HEK293T (cell line): Measurements from ENCODE around the gene FAM131C.

Experiments used
- CTCF ChIA-PET: fragments of 350-600 bp; formaldehyde crosslinking; extraction: SDS; loops from one replicate; lab custom pipeline; 2021; ENCODE audit warnings: antibody characterized with exemption, inconsistent platforms; lab: Yijun Ruan, JAX
- POLR2A ChIA-PET: fragments of 350-600 bp; formaldehyde crosslinking; extraction: SDS; loops from one replicate; lab custom pipeline; 2020; ENCODE audit warnings: antibody characterized with exemption, inconsistent platforms; lab: Yijun Ruan, JAX
- DNase-seq: peaks from one replicate; pipeline ENCODE4 v3.0.0; 2012; ENCODE audit warnings: mixed read lengths; ENCODE audit errors: extremely low spot score
- ARNT ChIP-seq: fragments of 450-650 bp; IDR thresholded peaks from 2 replicates; pipeline ENCODE4 v1.6.1; 2017; ENCODE audit warnings: mild to moderate bottlenecking
- BHLHE40 ChIP-seq: fragments of 450-650 bp; IDR thresholded peaks from 2 replicates; pipeline ENCODE4 v1.6.1; 2016; ENCODE audit warnings: mild to moderate bottlenecking, moderate library complexity, borderline replicate concordance
- CTBP1 ChIP-seq: fragments of 450-650 bp; IDR thresholded peaks from 2 replicates; pipeline ENCODE4 v1.6.1; 2016; ENCODE audit warnings: borderline replicate concordance
- ELF4 ChIP-seq: fragments of 450-650 bp; IDR thresholded peaks from 2 replicates; pipeline ENCODE4 v1.6.1; 2017; ENCODE audit warnings: antibody characterized with exemption
- FOXA1 ChIP-seq: fragments of 450-650 bp; IDR thresholded peaks from 2 replicates; pipeline ENCODE4 v1.6.1; 2016; ENCODE audit warnings: mild to moderate bottlenecking
- FOXK2 ChIP-seq: fragments of 450-650 bp; IDR thresholded peaks from 2 replicates; pipeline ENCODE4 v1.6.1; 2016; ENCODE audit warnings: mild to moderate bottlenecking
- FOXM1 ChIP-seq: fragments of 450-650 bp; IDR thresholded peaks from 2 replicates; pipeline ENCODE4 v1.6.1; 2017; ENCODE audit warnings: mild to moderate bottlenecking, borderline replicate concordance
- HDGF ChIP-seq: fragments of 450-650 bp; IDR thresholded peaks from 2 replicates; pipeline ENCODE4 v1.6.1; 2017; ENCODE audit warnings: antibody characterized with exemption, borderline replicate concordance
- L3MBTL2 ChIP-seq: fragments of 450-650 bp; conservative IDR thresholded peaks from 2 replicates; pipeline ENCODE4 v1.6.1; 2016; ENCODE audit warnings: mild to moderate bottlenecking
- LEF1 ChIP-seq: fragments of 450-650 bp; IDR thresholded peaks from 2 replicates; pipeline ENCODE4 v1.6.1; 2017; ENCODE audit warnings: mild to moderate bottlenecking, borderline replicate concordance
- NFRKB ChIP-seq: fragments of 450-650 bp; IDR thresholded peaks from 2 replicates; pipeline ENCODE4 v1.6.1; 2016; ENCODE audit warnings: mild to moderate bottlenecking, moderate library complexity
- SP1 ChIP-seq: fragments of 450-650 bp; IDR thresholded peaks from 2 replicates; pipeline ENCODE4 v1.6.1; 2017
- SUZ12 ChIP-seq: fragments of 450-650 bp; IDR thresholded peaks from 2 replicates; pipeline ENCODE4 v1.6.1; 2016; ENCODE audit warnings: mild to moderate bottlenecking
- TARDBP ChIP-seq: fragments of 450-650 bp; IDR thresholded peaks from 2 replicates; pipeline ENCODE4 v1.6.1; 2016
- ZNF384 ChIP-seq: fragments of 450-650 bp; IDR thresholded peaks from 2 replicates; pipeline ENCODE4 v1.6.1; 2016
- TF ChIP-seq, protein P1 (sequence below): fragments of 450-650 bp; IDR thresholded peaks from 2 replicates; pipeline ENCODE4 v1.6.1; 2016

The FAM131C gene

DNA sequence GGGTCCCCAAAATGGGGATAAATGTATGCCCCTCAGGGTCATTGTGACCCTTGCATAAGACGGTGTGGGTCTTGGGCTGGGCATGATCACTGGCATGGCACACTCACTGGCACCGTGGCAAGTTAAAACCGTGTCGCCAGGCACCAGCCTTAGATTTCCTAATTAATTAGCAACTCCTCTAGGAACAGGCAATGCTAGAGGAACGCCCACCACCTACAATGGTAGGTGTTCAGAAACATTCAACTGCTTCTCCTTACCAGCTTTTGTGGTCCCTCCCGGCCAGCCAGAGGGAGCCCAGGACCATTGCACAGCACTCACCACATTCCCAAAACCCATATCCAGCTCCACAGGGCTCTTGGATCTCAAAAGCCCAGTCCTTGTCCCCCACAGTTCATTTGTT is 46.1 kb upstream of the FAM131C start:
- DNase-seq: no peak
- ChIA-PET POLR2A (no interaction called here), CTCF (interaction anchor here (0.7 kb wide), 1 partner anchor 10 kb away, joined by 3 read pairs; no protein-coding TSS in a partner anchor)
- no peak for TF ChIP-seq SP1
- no peak for TF ChIP-seq BHLHE40
- TF ChIP-seq ELF4: no peak
- no peak for TF ChIP-seq FOXM1
- no peak for TF ChIP-seq HDGF
- TF ChIP-seq FOXA1: no peak
- TF ChIP-seq ARNT: no peak

DNA sequence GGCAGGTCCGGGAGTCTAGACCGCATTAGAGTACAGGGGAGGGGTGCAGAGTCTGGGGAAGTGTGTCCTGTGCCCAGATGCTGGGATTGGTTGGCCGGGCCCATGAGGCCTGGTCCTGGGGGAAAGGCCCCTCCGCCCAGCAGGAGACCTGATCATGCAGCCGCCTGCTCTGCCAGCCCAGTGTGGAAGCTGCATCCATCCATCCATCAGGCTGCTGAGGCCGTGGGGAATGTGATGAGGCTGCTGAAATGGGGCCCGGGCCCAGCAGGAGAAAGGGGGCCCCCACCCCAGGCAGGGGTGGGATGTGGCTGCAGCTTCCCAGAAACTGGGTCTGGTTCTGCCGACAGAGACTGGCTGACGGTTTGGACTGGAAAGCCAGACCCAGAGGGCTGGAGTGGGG is 45.3 kb upstream of the FAM131C start:
- no peak for DNase-seq
- ChIA-PET CTCF (interaction anchor here (1.7 kb wide), 1 partner anchor 37 kb away, joined by 3 read pairs; no protein-coding TSS in a partner anchor), POLR2A (no interaction called here)
- TF ChIP-seq ARNT (no peak), TARDBP (no peak), ELF4 (no peak), SP1 (no peak), NFRKB (no peak), SUZ12 (no peak), FOXK2 (no peak), LEF1 (no peak), ZNF384 (no peak)
- TF ChIP-seq, protein P1, sequence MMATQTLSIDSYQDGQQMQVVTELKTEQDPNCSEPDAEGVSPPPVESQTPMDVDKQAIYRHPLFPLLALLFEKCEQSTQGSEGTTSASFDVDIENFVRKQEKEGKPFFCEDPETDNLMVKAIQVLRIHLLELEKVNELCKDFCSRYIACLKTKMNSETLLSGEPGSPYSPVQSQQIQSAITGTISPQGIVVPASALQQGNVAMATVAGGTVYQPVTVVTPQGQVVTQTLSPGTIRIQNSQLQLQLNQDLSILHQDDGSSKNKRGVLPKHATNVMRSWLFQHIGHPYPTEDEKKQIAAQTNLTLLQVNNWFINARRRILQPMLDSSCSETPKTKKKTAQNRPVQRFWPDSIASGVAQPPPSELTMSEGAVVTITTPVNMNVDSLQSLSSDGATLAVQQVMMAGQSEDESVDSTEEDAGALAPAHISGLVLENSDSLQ: no peak

DNA sequence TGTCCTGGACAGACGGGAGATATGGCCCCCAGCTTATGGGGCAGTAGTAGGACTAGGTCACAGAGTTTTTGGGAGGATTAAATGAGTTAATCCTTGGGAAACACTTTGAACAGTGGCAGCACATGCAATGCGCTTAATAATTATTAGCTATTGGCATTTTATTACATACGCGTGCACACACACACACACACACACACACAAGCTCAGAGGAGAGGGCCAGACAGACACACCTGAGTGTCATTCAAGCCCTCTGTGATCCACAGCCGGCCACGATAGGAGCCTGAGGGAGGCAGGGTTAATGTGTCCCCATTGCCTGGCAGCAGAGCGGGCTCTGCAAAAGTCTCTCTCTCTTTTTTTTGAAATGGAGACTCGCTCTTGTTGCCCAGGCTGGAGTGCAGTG is 44.5 kb upstream of the FAM131C start:
- ChIA-PET POLR2A (interaction anchor here (1.0 kb wide), 1 partner anchor 34 kb away, joined by 3 read pairs; no protein-coding TSS in a partner anchor), CTCF (interaction anchor here (1.7 kb wide), 1 partner anchor 36 kb away, joined by 3 read pairs; no protein-coding TSS in a partner anchor)
- no peak for TF ChIP-seq SP1
- TF ChIP-seq NFRKB: no peak
- TF ChIP-seq, protein P1: no peak
- TF ChIP-seq LEF1: no peak
- no peak for DNase-seq

DNA sequence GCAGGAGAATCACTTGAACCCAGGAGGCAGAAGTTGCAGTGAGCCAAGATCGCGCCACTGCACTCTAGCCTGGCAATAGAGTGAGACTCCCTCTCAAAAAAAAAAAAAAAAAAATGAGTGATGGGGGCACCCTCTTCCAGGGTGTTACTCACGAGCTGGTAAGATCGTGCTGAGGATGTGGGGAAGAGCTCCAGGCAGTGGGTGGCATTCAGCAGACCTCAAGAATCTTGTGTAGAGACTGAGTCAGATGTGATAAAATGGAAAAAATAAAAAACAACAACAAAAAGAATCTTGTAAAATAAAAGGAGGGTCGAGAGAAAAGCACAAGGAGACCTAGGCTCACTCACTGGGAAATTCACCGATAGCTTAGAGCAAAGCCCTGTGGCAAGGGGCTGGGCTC is 43.9 kb upstream of the FAM131C start:
- DNase-seq: no peak
- CTCF ChIA-PET: interaction anchor here (1.7 kb wide), 1 partner anchor 35 kb away, joined by 3 read pairs; no protein-coding TSS in a partner anchor
- POLR2A ChIA-PET: interaction anchor here (1.0 kb wide), 1 partner anchor 34 kb away, joined by 3 read pairs; no protein-coding TSS in a partner anchor
- TF ChIP-seq SUZ12: no peak
- no peak for TF ChIP-seq NFRKB
- no peak for TF ChIP-seq ARNT
- no peak for TF ChIP-seq FOXK2
- TF ChIP-seq ZNF384: no peak
- TF ChIP-seq ELF4: no peak
- TF ChIP-seq HDGF: no peak
- no peak for TF ChIP-seq FOXA1
- TF ChIP-seq BHLHE40: no peak
- TF ChIP-seq, protein P1: no peak
- TF ChIP-seq LEF1: no peak

DNA sequence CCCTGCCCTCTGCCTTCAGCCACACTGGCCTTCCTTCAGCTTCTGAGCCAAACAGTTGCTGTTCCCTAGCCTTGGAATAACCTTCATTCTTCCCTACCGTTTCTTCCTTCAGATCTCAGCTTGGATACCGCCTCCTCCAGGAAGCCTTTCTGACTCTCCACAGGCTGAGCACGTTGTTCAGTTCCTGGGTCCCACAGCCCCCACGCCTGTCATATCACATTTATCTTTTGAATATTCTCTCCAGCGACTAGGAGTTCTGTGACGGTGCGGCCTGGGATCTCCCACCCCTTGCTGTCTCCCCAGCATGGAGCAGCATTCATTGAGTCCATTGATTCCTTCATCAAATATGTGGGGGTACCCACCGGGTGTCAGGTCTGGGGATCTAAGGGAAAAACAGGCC is 43.2 kb upstream of the FAM131C start:
- ChIA-PET POLR2A (no interaction called here), CTCF (no interaction called here)
- DNase-seq: no peak
- TF ChIP-seq FOXK2 (no peak), SP1 (no peak), L3MBTL2 (no peak), NFRKB (no peak), ZNF384 (no peak), BHLHE40 (no peak), TARDBP (no peak), ARNT (no peak), FOXA1 (no peak), CTBP1 (no peak), FOXM1 (no peak), ELF4 (no peak), HDGF (no peak), LEF1 (no peak), SUZ12 (no peak)
- TF ChIP-seq, protein P1: no peak

DNA sequence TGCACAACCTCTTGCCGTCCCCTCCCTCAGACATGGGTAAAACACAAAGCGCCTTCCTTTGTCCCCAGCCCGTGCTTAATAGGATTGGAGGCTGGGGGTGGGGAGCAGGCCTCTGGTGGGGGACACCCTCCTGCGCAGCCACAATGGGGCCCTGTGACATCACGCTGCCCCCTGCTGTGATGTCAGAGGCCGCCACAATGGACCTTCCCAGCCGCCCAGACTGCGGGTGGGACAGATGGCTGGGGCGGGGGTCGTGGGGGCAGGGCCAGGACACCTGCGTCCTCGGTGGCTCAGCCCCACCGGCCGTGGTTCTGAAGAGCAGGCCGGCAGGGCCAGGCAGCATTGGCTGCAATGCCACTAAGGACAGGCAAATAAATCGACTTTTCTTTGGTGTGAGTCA is 42.6 kb upstream of the FAM131C start:
- no peak for DNase-seq
- ChIA-PET POLR2A (no interaction called here), CTCF (no interaction called here)
- TF ChIP-seq L3MBTL2 (no peak), SP1 (no peak), SUZ12 (no peak), ZNF384 (no peak), FOXA1 (no peak), CTBP1 (no peak), ELF4 (no peak), BHLHE40 (no peak), ARNT (no peak), TARDBP (no peak)
- TF ChIP-seq, protein P1: no peak
